GM23248 (cell line): ENCODE data around the gene JOSD2. TPM values are rescaled to one million over a fixed set of nuclear protein-coding genes. Genes with fewer than 3 reads are reported as not detected.

Experiments used
- DNase-seq: peaks from one replicate; pipeline ENCODE4 v3.0.0-alpha.2; 2015
- H2AFZ ChIP-seq: fragments of 200-600 bp; sonication (generic); 2 replicates; pipeline ENCODE4 v1.6.1; 2016; ENCODE audit warnings: antibody characterized with exemption
- H3F3A ChIP-seq: fragments of 200-600 bp; sonication (generic); 2 replicates; pipeline ENCODE4 v1.6.1; 2016; ENCODE audit warnings: mild to moderate bottlenecking, antibody characterized with exemption, mixed run types; ENCODE audit not compliant: insufficient read depth
- H3K27ac ChIP-seq: fragments of 200-600 bp; sonication (generic); 2 replicates; pipeline ENCODE4 v1.5.1; 2016; ENCODE audit warnings: mild to moderate bottlenecking
- H3K27me3 ChIP-seq: fragments of 200-600 bp; sonication (generic); replicated peaks from 2 replicates; pipeline ENCODE4 v1.6.1; 2016; ENCODE audit warnings: mild to moderate bottlenecking; ENCODE audit not compliant: insufficient read depth
- H3K36me3 ChIP-seq: fragments of 200-600 bp; sonication (generic); 2 replicates; pipeline ENCODE4 v1.6.1; 2016; ENCODE audit warnings: low read depth, mild to moderate bottlenecking
- H3K4me1 ChIP-seq: fragments of 200-600 bp; sonication (generic); 2 replicates; pipeline ENCODE4 v1.6.1; 2016; ENCODE audit warnings: mild to moderate bottlenecking; ENCODE audit not compliant: insufficient read depth
- H3K4me2 ChIP-seq: fragments of 200-600 bp; sonication (generic); one replicate; pipeline ENCODE4 v1.6.1; 2016; ENCODE audit warnings: mild to moderate bottlenecking; ENCODE audit not compliant: unreplicated experiment
- H3K4me3 ChIP-seq: fragments of 200-600 bp; sonication (generic); 2 replicates; pipeline ENCODE4 v1.5.1; 2016; ENCODE audit warnings: mild to moderate bottlenecking
- H3K79me2 ChIP-seq: fragments of 200-600 bp; sonication (generic); 2 replicates; pipeline ENCODE4 v1.6.1; 2016; ENCODE audit warnings: mild to moderate bottlenecking; ENCODE audit not compliant: insufficient read depth
- H3K9ac ChIP-seq: fragments of 200-600 bp; sonication (generic); 2 replicates; pipeline ENCODE4 v1.6.1; 2016; ENCODE audit warnings: mild to moderate bottlenecking
- H3K9me2 ChIP-seq: fragments of 200-600 bp; sonication (generic); 2 replicates; pipeline ENCODE4 v1.6.1; 2016; ENCODE audit warnings: mixed run types, mild to moderate bottlenecking, moderate library complexity; ENCODE audit not compliant: insufficient read depth
- H3K9me3 ChIP-seq: fragments of 200-600 bp; sonication (generic); one replicate; pipeline ENCODE4 v1.6.1; 2017; ENCODE audit warnings: low read depth
- H4K20me1 ChIP-seq: fragments of 200-600 bp; sonication (generic); 2 replicates; pipeline ENCODE4 v1.6.0; 2016; ENCODE audit not compliant: insufficient read depth
- EZH2 ChIP-seq: fragments of 200-600 bp; sonication (generic); IDR thresholded peaks from 2 replicates; pipeline ENCODE4 v1.6.1; 2018; ENCODE audit warnings: antibody characterized with exemption, mild to moderate bottlenecking; ENCODE audit not compliant: insufficient read depth, poor library complexity, severe bottlenecking
- EZH2phosphoT487 ChIP-seq: fragments of 200-600 bp; sonication (generic); IDR thresholded peaks from 2 replicates; pipeline ENCODE4 v1.6.1; 2018; ENCODE audit warnings: antibody characterized with exemption, moderate library complexity, mild to moderate bottlenecking, low read depth; ENCODE audit not compliant: insufficient read depth
- WGBS, 2 experiments: methylation state at CpG; one replicate each; pipeline ENCODE4 v1.1.6; 2015 to 2017; ENCODE audit warnings: low lambda C conversion rate in 2 of 2, low coverage in 1 of 2; ENCODE audit errors: missing lambda C conversion rate in 2 of 2; 5-methylcytosine and 5-hydroxymethylcytosine counted together
- in situ Hi-C: fragments of 300-500 bp; cut with MboI; formaldehyde crosslinking; loops from 2 replicates; pipeline ENCODE4 v1.15.0; 2020
- polyA plus RNA-seq: library from polyadenylated mRNA; unstranded; fragments of >200 nt; fragmentation: Nextera tagmentation; extraction: Ambion mirVana; gene quantifications from 2 replicates; pipeline ENCODE4 v1.2.1, GENCODE V29; 2016
- total RNA-seq: library from RNA; depleted of rRNA; stranded (reverse); fragments of >200 nt; shearing (Covaris generic); gene quantifications from 2 replicates; pipeline ENCODE4 v1.2.3, GENCODE V29; 2014

JOSD2 gene
- total and polyA plus RNA-seq, 2 experiments from 2014 or later = 55.2 to 98.5 TPM

- TF ChIP-seq EZH2 (no peak), EZH2phosphoT487 (no peak)
- Histone ChIP-seq H3K27ac (no peak within 1 kb of the TSS), H3K4me3 (no peak within 1 kb of the TSS), H4K20me1 (no peaks in the 10 kb centered on the region), H3K9me2 (no peaks in the 10 kb centered on the region), H3F3A (no peaks in the 10 kb centered on the region), H3K79me2 (peaks cover 10% of the 10 kb centered on the region; the same call in 1 of the 2 replicates), H3K36me3 (no peaks in the 10 kb centered on the region), H3K27me3 (no peaks in the 10 kb centered on the region), H2AFZ (no peak within 1 kb of the TSS), H3K9me3 (no peaks in the 10 kb centered on the region), H3K4me2 (no peak within 1 kb of the TSS), H3K4me1 (no peaks in the 10 kb centered on the region), H3K9ac (no peak within 1 kb of the TSS)
- WGBS, 2 experiments = 26 to 40% methylated on average over 17 to 19 of the region's 22 CpGs
- no peak for DNase-seq
- in situ Hi-C loops = no loop called here
These were observed 2.9 kb upstream of the JOSD2 start, which contains the start of gene ASPDH for GRCh38 chr19:50513746-50514345. Gene ASPDH (minus strand): TSS chr19:50513913. CDS start chr19:50513823, 90 bp downstream.

- H3K36me3 ChIP-seq = no peaks in the 10 kb centered on the region
- H3K27me3 ChIP-seq = no peaks in the 10 kb centered on the region
- TF ChIP-seq EZH2phosphoT487 = no peak
- TF ChIP-seq EZH2 = no peak
- H3K9me2 ChIP-seq = no peaks in the 10 kb centered on the region
- H3K27ac ChIP-seq = no peak overlapping the region
- H3F3A ChIP-seq = no peaks in the 10 kb centered on the region
- peaks cover 10% of the 10 kb centered on the region; the same call in 1 of the 2 replicates for H3K79me2 ChIP-seq
- no peaks in the 10 kb centered on the region for H3K4me1 ChIP-seq
- WGBS, 2 experiments = 46 to 47% methylated on average over 11 to 12 of the region's 12 CpGs
- DNase-seq = no peak
- in situ Hi-C loops = no loop called here
- no peak overlapping the region for H2AFZ ChIP-seq
- H3K4me3 ChIP-seq = no peak overlapping the region
- no peaks in the 10 kb centered on the region for H3K9me3 ChIP-seq
- no peak overlapping the region for H3K9ac ChIP-seq
- H4K20me1 ChIP-seq = no peaks in the 10 kb centered on the region
- no peak overlapping the region for H3K4me2 ChIP-seq
These were observed 2.2 kb upstream of the JOSD2 start for GRCh38 chr19:50512999-50513745.

GRCh38 chr19:50512112-50512998, 1.4 kb upstream of the JOSD2 start:
- H3K27ac ChIP-seq = no peak overlapping the region
- no peaks in the 10 kb centered on the region for H3K36me3 ChIP-seq
- H3F3A ChIP-seq = no peaks in the 10 kb centered on the region
- no peak for TF ChIP-seq EZH2
- TF ChIP-seq EZH2phosphoT487 = no peak
- H4K20me1 ChIP-seq = no peaks in the 10 kb centered on the region
- H3K9me3 ChIP-seq = no peaks in the 10 kb centered on the region
- peak overlapping the region; percentile 86; the same call in 1 of the 2 replicates for H3K4me3 ChIP-seq
- H3K79me2 ChIP-seq = peaks cover 10% of the 10 kb centered on the region; the same call in 1 of the 2 replicates
- DNase-seq = no peak
- no peaks in the 10 kb centered on the region for H3K4me1 ChIP-seq
- WGBS, 2 experiments = 77 to 80% methylated on average over 31 to 34 of the region's 36 CpGs
- in situ Hi-C loops = no loop called here
- H3K4me2 ChIP-seq = peak overlapping the region; percentile 78
- peak overlapping the region; percentile 89; the same call in 1 of the 2 replicates for H3K9ac ChIP-seq
- no peaks in the 10 kb centered on the region for H3K9me2 ChIP-seq
- peak overlapping the region; percentile 87; the same call in 1 of the 2 replicates for H2AFZ ChIP-seq
- H3K27me3 ChIP-seq = no peaks in the 10 kb centered on the region

DNA sequence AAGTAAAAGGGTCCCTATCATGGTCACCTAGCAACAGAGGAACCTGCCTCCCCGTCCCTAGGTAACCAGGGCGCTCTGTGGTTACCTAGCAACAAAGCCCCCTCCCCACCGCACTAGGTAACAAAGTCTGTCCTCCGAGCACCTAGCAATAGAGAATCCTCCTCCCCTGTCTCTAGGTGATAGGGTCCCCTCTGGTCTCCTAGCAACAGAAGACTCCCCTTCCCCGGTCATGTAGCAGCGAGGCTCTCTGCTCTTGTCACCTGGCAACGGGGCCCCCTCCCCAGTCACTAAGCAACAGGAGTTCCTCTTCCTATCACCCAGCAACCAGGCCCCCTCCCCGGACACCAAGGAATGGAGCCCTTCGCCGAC, 307 bp downstream of the JOSD2 start:
- Histone ChIP-seq H2AFZ (peak overlapping the region; percentile 77), H3K9me2 (no peaks in the 10 kb centered on the region), H3K79me2 (peaks cover 10% of the 10 kb centered on the region; the same call in 1 of the 2 replicates), H3K4me1 (no peaks in the 10 kb centered on the region), H3K27ac (0 out of 2 replicates have a peak overlapping the region, but pooled peaks have one; percentile 28), H3K9ac (peak overlapping the region; percentile 89), H3K4me2 (peak overlapping the region; percentile 82), H3K4me3 (peak overlapping the region; percentile 86), H3F3A (no peaks in the 10 kb centered on the region), H4K20me1 (no peaks in the 10 kb centered on the region), H3K27me3 (no peaks in the 10 kb centered on the region), H3K9me3 (no peaks in the 10 kb centered on the region), H3K36me3 (no peaks in the 10 kb centered on the region)
- DNase-seq = no peak
- WGBS, 2 experiments = 1 to 2% methylated on average over 9 to 10 of the region's 10 CpGs
- TF ChIP-seq EZH2phosphoT487 = no peak
- no peak for TF ChIP-seq EZH2
- in situ Hi-C loops = no loop called here
